ENCODE data around the gene ADCY2.

DNA sequence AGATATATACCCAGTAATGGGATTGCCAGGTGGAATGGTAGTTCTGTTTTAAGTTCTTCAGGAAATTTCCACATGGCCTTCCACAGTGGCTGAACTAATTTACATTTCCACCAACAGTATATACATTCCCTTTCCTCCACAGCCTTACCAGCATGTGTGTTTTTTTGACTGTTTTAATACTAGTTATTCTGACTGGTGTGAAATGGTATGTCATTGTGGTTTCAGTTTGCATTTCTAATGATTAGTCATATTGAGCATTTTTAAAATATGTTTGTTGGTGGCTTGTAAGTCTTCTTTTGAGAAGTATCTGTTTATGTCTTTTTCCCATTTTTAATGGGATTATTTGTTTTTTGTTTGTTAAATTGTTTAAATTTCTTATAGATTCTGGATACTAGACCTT, 246.1 kb downstream of the ADCY2 start:
- TF ChIP-seq, protein P1, sequence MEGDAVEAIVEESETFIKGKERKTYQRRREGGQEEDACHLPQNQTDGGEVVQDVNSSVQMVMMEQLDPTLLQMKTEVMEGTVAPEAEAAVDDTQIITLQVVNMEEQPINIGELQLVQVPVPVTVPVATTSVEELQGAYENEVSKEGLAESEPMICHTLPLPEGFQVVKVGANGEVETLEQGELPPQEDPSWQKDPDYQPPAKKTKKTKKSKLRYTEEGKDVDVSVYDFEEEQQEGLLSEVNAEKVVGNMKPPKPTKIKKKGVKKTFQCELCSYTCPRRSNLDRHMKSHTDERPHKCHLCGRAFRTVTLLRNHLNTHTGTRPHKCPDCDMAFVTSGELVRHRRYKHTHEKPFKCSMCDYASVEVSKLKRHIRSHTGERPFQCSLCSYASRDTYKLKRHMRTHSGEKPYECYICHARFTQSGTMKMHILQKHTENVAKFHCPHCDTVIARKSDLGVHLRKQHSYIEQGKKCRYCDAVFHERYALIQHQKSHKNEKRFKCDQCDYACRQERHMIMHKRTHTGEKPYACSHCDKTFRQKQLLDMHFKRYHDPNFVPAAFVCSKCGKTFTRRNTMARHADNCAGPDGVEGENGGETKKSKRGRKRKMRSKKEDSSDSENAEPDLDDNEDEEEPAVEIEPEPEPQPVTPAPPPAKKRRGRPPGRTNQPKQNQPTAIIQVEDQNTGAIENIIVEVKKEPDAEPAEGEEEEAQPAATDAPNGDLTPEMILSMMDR (IDR thresholded peaks at IDR 0.05; ENCODE audit: insufficient read depth, low read length): no peak
- TF ChIP-seq, protein P2, sequence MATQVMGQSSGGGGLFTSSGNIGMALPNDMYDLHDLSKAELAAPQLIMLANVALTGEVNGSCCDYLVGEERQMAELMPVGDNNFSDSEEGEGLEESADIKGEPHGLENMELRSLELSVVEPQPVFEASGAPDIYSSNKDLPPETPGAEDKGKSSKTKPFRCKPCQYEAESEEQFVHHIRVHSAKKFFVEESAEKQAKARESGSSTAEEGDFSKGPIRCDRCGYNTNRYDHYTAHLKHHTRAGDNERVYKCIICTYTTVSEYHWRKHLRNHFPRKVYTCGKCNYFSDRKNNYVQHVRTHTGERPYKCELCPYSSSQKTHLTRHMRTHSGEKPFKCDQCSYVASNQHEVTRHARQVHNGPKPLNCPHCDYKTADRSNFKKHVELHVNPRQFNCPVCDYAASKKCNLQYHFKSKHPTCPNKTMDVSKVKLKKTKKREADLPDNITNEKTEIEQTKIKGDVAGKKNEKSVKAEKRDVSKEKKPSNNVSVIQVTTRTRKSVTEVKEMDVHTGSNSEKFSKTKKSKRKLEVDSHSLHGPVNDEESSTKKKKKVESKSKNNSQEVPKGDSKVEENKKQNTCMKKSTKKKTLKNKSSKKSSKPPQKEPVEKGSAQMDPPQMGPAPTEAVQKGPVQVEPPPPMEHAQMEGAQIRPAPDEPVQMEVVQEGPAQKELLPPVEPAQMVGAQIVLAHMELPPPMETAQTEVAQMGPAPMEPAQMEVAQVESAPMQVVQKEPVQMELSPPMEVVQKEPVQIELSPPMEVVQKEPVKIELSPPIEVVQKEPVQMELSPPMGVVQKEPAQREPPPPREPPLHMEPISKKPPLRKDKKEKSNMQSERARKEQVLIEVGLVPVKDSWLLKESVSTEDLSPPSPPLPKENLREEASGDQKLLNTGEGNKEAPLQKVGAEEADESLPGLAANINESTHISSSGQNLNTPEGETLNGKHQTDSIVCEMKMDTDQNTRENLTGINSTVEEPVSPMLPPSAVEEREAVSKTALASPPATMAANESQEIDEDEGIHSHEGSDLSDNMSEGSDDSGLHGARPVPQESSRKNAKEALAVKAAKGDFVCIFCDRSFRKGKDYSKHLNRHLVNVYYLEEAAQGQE (IDR thresholded peaks at IDR 0.05; ENCODE audit: insufficient replicate concordance, low read depth): no peak
- TF ChIP-seq POLR2AphosphoS5 (IDR thresholded peaks at IDR 0.05; ENCODE audit: low read depth) (no peak), SPI1 (IDR thresholded peaks at IDR 0.05; ENCODE audit: borderline replicate concordance, low read depth) (no peak)

Data from HL-60 (cell line).